Keratinocyte (primary cell): ENCODE results near the gene ERC2. TPM values are rescaled to one million over a fixed set of nuclear protein-coding genes. Genes with fewer than 3 reads are reported as not detected.

Source experiments
- DNase-seq: peaks from one replicate; pipeline ENCODE4 v3.0.0-alpha.2; 2011; ENCODE audit warnings: low read depth, missing footprints, low spot score
- FAIRE-seq: peaks from 2 replicates; lab custom pipeline; 2011; peaks lifted over from hg19 to GRCh38; lab: Jason Lieb, UNC
- H2AFZ ChIP-seq: 2 replicates; pipeline ENCODE4 v1.6.0; 2012; ENCODE audit warnings: low read length, control low read depth, inconsistent platforms; ENCODE audit not compliant: control insufficient read depth
- H3K27ac ChIP-seq: 2 replicates; pipeline ENCODE4 v1.5.1; 2011; ENCODE audit warnings: low read length; ENCODE audit not compliant: control insufficient read depth, insufficient read depth
- H3K27me3 ChIP-seq: 3 replicates; pipeline ENCODE4 v1.6.0; 2011; ENCODE audit warnings: low read length; ENCODE audit not compliant: control insufficient read depth, insufficient read depth; ENCODE audit errors: extremely low read depth
- H3K36me3 ChIP-seq, 2 experiments: 2 replicates in 1 of 2; 3 replicates in 1 of 2; pipeline ENCODE4 v1.5.1; 2011; ENCODE audit warnings: low read length in 2 of 2, mild to moderate bottlenecking in 1 of 2; ENCODE audit not compliant: control insufficient read depth in 2 of 2, insufficient read depth in 2 of 2; ENCODE audit errors: extremely low read depth in 1 of 2
- H3K4me1 ChIP-seq: 3 replicates; pipeline ENCODE4 v1.5.1; 2011; ENCODE audit warnings: low read length; ENCODE audit not compliant: control insufficient read depth, insufficient read depth; ENCODE audit errors: extremely low read depth
- H3K4me2 ChIP-seq: 3 replicates; pipeline ENCODE4 v1.6.0; 2011; ENCODE audit warnings: low read depth, low read length; ENCODE audit not compliant: control insufficient read depth, insufficient read depth; ENCODE audit errors: extremely low read depth
- H3K4me3 ChIP-seq, 3 experiments: fragments of 200-600 bp in 1 of 3; sonication (generic) in 1 of 3; 2 replicates in 2 of 3; 3 replicates in 1 of 3; pipeline ENCODE4 v1.5.1; 2011 to 2016; ENCODE audit warnings: low read length in 3 of 3, mild to moderate bottlenecking in 3 of 3, control low read depth in 2 of 3, inconsistent platforms in 1 of 3, low read depth in 1 of 3, mixed read lengths in 1 of 3, mixed run types in 1 of 3, moderate library complexity in 1 of 3; ENCODE audit not compliant: control insufficient read depth in 2 of 3, insufficient read depth in 2 of 3; ENCODE audit errors: extremely low read depth in 1 of 3
- H3K79me2 ChIP-seq: 2 replicates; pipeline ENCODE4 v1.6.0; 2012; ENCODE audit warnings: low read length; ENCODE audit not compliant: control insufficient read depth, insufficient read depth
- H3K9ac ChIP-seq: 3 replicates; pipeline ENCODE4 v1.6.0; 2011; ENCODE audit warnings: low read length; ENCODE audit not compliant: control insufficient read depth, insufficient read depth; ENCODE audit errors: extremely low read depth
- H3K9me1 ChIP-seq: 3 replicates; pipeline ENCODE4 v1.6.0; 2011; ENCODE audit warnings: low read length; ENCODE audit not compliant: control insufficient read depth, insufficient read depth; ENCODE audit errors: extremely low read depth
- H3K9me3 ChIP-seq: 2 replicates; pipeline ENCODE4 v1.5.1; 2012; ENCODE audit warnings: low read depth, low read length; ENCODE audit not compliant: control insufficient read depth
- H4K20me1 ChIP-seq: 3 replicates; pipeline ENCODE4 v1.6.0; 2011; ENCODE audit warnings: low read length; ENCODE audit not compliant: control insufficient read depth, insufficient read depth; ENCODE audit errors: extremely low read depth
- CTCF ChIP-seq, 3 experiments: IDR thresholded peaks in 1 of 3; conservative IDR thresholded peaks in 1 of 3; optimal IDR thresholded peaks in 1 of 3; 2 replicates in 2 of 3; 3 replicates in 1 of 3; pipeline versions ENCODE3 to v1.5.1; 2011; ENCODE audit warnings: low read length in 3 of 3, mild to moderate bottlenecking in 3 of 3, moderate library complexity in 2 of 3, control low read depth in 1 of 3, inconsistent platforms in 1 of 3; ENCODE audit not compliant: insufficient read depth in 2 of 3; ENCODE audit errors: extremely low read depth in 1 of 3
- EZH2 ChIP-seq: IDR thresholded peaks from one replicate; pipeline ENCODE4 v1.6.1; 2012; ENCODE audit warnings: inconsistent platforms, mild to moderate bottlenecking, low read length, moderate library complexity
- dilution Hi-C: fragments of 300-500 bp; cut with MboI; formaldehyde crosslinking; loops from one replicate; pipeline ENCODE4 v1.7.0; 2020; ENCODE audit warnings: low sequenced_read_pairs; ENCODE audit not compliant: extremely low pct_ligation_motif_present
- polyA plus RNA-seq, 5 experiments: library from polyadenylated mRNA; depleted of rRNA in 3 of 5; stranded (reverse) in 3 of 5; stranded (forward) in 1 of 5; unstranded in 1 of 5; fragments of >200 nt; gene quantifications; 1 replicate in 1 of 5; 2 replicates in 3 of 5; 3 replicates in 1 of 5; pipeline versions ENCODE4 v1.2.1 to v1.2.3, GENCODE V29; 2011 to 2012; ENCODE audit warnings: missing spikeins in 2 of 5, low read depth in 1 of 5, low replicate concordance in 1 of 5

ERC2 gene
- polyA plus RNA-seq, 1 donor (not counting 4 experiments of a cell fraction or from before 2014, with no cell fraction given) = 0.08 TPM

- dilution Hi-C loops = no loop called here
- H3K27me3 ChIP-seq = no peaks in the 10 kb centered on the region
- no peak for FAIRE-seq
Observed at GRCh38 chr3:56370991-56371775, 97.1 kb downstream of the ERC2 start.

GRCh38 chr3:56369914-56370313 is 98.4 kb downstream of the ERC2 start:
- no peaks in the 10 kb centered on the region for H3K27me3 ChIP-seq
- H2AFZ ChIP-seq = no peak overlapping the region
- FAIRE-seq = no peak
- no peaks in the 10 kb centered on the region for H3K79me2 ChIP-seq
- no peaks in the 10 kb centered on the region for H3K36me3 ChIP-seq
- TF ChIP-seq EZH2 (no peak), CTCF (optimal IDR thresholded peaks at IDR 0.05 in 1 of 3, IDR thresholded peaks at IDR 0.05 in 1 of 3, conservative IDR thresholded peaks at IDR 0.05 in 1 of 3; ENCODE audit: extremely low read depth in 1 of 3, insufficient read depth in 2 of 3, low read length in 3 of 3) (no peak)
- H4K20me1 ChIP-seq = no peaks in the 10 kb centered on the region
- no peaks in the 10 kb centered on the region for H3K9me3 ChIP-seq
- H3K4me2 ChIP-seq = no peak overlapping the region
- H3K4me3 ChIP-seq = no peak overlapping the region
- no peak overlapping the region for H3K9ac ChIP-seq
- DNase-seq = peak; percentile 7
- dilution Hi-C loops = no loop called here
- no peaks in the 10 kb centered on the region for H3K9me1 ChIP-seq
- no peaks in the 10 kb centered on the region for H3K4me1 ChIP-seq
- H3K27ac ChIP-seq = no peak overlapping the region

More at GRCh38 chr3:56370991-56371775, 97.1 kb downstream of the ERC2 start:
- H2AFZ ChIP-seq = no peak overlapping the region
- H3K27ac ChIP-seq = no peak overlapping the region
- no peak overlapping the region for H3K9ac ChIP-seq
- TF ChIP-seq CTCF (optimal IDR thresholded peaks at IDR 0.05 in 1 of 3, IDR thresholded peaks at IDR 0.05 in 1 of 3, conservative IDR thresholded peaks at IDR 0.05 in 1 of 3; ENCODE audit: extremely low read depth in 1 of 3, insufficient read depth in 2 of 3, low read length in 3 of 3) (no peak), EZH2 (no peak)
- no peaks in the 10 kb centered on the region for H3K36me3 ChIP-seq
- H4K20me1 ChIP-seq = no peaks in the 10 kb centered on the region
- no peaks in the 10 kb centered on the region for H3K4me1 ChIP-seq
- H3K79me2 ChIP-seq = no peaks in the 10 kb centered on the region
- no peak overlapping the region for H3K4me3 ChIP-seq
- no peak overlapping the region for H3K4me2 ChIP-seq
- no peak for DNase-seq
- no peaks in the 10 kb centered on the region for H3K9me1 ChIP-seq
- H3K9me3 ChIP-seq = peaks cover 2% of the 10 kb centered on the region
